Brain microvascular endothelial cell (primary cell): ENCODE measurements around the gene EEF2K.

Experiments
- DNase-seq: peaks from one replicate; pipeline ENCODE4 v3.0.0-alpha.2; 2020
- H3K27ac ChIP-seq: fragments of 250-450 bp; sonication (Bioruptor Pico); 2 replicates; pipeline ENCODE4 v1.5.1; 2020; ENCODE audit warnings: mild to moderate bottlenecking, moderate library complexity
- H3K27me3 ChIP-seq: fragments of 250-450 bp; sonication (Bioruptor Pico); replicated peaks from 2 replicates; pipeline ENCODE4 v1.5.1; 2020; ENCODE audit warnings: mild to moderate bottlenecking
- H3K36me3 ChIP-seq: fragments of 250-450 bp; sonication (Bioruptor Pico); replicated peaks from 2 replicates; pipeline ENCODE4 v1.5.1; 2020; ENCODE audit warnings: mild to moderate bottlenecking
- H3K4me3 ChIP-seq: 2 replicates; pipeline ENCODE4 v1.5.1; 2011; ENCODE audit warnings: low read depth, mild to moderate bottlenecking, control low read depth, low read length, moderate library complexity
- in situ Hi-C: cut with HindIII; loops from 2 replicates; pipeline ENCODE4 v1.10.0; 2017; ENCODE audit warnings: low sequenced_read_pairs, low pct_ligation_motif_present
- TF ChIP-seq, protein P1 (sequence below): IDR thresholded peaks from 2 replicates; pipeline ENCODE4 v1.5.1; 2011; ENCODE audit warnings: low read depth, mild to moderate bottlenecking, moderate library complexity, low read length, control low read depth, inconsistent platforms; ENCODE audit errors: missing control alignments

The EEF2K gene

GRCh38 chr16:22333457-22333994 is 127.4 kb downstream of the EEF2K start:
- Histone ChIP-seq H3K27me3 (no peaks in the 10 kb centered on the region), H3K36me3 (peaks cover 49% of the 10 kb centered on the region), H3K4me3 (no peak overlapping the region), H3K27ac (no peak overlapping the region)
- TF ChIP-seq, protein P1, sequence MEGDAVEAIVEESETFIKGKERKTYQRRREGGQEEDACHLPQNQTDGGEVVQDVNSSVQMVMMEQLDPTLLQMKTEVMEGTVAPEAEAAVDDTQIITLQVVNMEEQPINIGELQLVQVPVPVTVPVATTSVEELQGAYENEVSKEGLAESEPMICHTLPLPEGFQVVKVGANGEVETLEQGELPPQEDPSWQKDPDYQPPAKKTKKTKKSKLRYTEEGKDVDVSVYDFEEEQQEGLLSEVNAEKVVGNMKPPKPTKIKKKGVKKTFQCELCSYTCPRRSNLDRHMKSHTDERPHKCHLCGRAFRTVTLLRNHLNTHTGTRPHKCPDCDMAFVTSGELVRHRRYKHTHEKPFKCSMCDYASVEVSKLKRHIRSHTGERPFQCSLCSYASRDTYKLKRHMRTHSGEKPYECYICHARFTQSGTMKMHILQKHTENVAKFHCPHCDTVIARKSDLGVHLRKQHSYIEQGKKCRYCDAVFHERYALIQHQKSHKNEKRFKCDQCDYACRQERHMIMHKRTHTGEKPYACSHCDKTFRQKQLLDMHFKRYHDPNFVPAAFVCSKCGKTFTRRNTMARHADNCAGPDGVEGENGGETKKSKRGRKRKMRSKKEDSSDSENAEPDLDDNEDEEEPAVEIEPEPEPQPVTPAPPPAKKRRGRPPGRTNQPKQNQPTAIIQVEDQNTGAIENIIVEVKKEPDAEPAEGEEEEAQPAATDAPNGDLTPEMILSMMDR, result no peak
- no peak for DNase-seq
- in situ Hi-C loops, result no loop called here

GRCh38 chr16:22335668-22336246 is 129.7 kb downstream of the EEF2K start:
- no peak overlapping the region for H3K4me3 ChIP-seq
- no peaks in the 10 kb centered on the region for H3K27me3 ChIP-seq
- TF ChIP-seq, protein P1, result no peak
- in situ Hi-C loops, result no loop called here
- no peak overlapping the region for H3K27ac ChIP-seq
- DNase-seq, result no peak
- peaks cover 43% of the 10 kb centered on the region for H3K36me3 ChIP-seq

- DNase-seq, result no peak
- in situ Hi-C loops, result no loop called here
- H3K27me3 ChIP-seq, result no peaks in the 10 kb centered on the region
- H3K27ac ChIP-seq, result no peak overlapping the region
- no peak overlapping the region for H3K4me3 ChIP-seq
- peaks cover 38% of the 10 kb centered on the region for H3K36me3 ChIP-seq
- TF ChIP-seq, protein P1, result no peak
Observed at GRCh38 chr16:22336581-22336980, 130.5 kb downstream of the EEF2K start.

DNA sequence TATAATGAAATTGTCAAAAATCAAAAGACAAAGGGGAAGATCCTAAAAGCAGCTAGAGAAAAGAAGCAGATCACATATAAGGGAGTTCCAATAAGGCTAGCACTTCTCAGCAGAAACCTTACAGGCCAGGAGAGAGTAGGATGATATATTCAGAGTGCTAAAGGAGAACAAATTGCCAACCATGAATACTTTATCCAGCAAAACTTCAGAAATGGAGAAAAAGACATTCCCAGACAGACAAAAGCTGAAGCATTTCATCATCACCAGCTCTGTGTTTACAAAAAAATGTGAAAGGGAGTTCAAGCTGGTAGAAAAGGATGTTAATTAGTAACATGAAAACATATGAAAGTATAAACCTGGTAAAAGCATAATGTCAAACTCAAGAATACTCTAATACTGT is 131.0 kb downstream of the EEF2K start:
- in situ Hi-C loops, result no loop called here
- TF ChIP-seq, protein P1, result no peak
- Histone ChIP-seq H3K27ac (no peak overlapping the region), H3K36me3 (peaks cover 34% of the 10 kb centered on the region), H3K27me3 (no peaks in the 10 kb centered on the region), H3K4me3 (no peak overlapping the region)
- no peak for DNase-seq

DNA sequence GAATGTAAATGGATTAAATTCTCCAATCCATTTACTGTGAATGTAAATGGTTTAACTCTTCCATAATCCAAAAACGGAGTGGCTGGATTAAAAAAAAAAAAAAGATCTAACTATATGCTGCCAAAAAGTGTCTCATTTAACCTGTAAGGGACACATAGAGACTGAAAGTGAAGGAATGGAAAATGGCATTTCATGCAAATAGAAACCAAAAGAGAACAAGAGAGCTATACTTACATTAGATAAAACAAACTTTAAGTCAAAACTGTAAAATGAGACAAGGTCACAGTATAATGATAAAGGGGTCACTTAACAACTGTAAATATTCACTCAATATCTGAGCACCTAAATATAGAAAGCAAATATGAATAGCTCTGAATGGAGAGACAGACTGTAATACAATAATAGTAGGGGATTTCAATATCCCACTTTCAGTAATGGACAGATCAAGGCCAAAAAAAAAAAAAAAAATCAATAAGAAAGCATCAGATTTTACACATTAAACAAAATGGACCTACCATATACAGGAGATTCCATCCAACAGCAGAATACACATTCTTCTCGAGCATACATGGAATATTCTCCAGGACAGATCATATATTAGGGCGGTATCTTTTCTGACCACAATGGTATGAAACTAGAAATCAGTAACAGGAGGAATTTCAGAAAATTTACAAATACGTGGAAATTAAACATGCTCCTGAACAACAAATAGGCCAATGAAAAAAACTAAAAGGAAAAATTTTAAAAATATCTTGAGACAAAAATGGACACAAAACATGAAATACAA is 132.0 kb downstream of the EEF2K start:
- in situ Hi-C loops, result no loop called here
- Histone ChIP-seq H3K4me3 (no peak overlapping the region), H3K27ac (no peak overlapping the region), H3K36me3 (peaks cover 30% of the 10 kb centered on the region), H3K27me3 (no peaks in the 10 kb centered on the region)
- DNase-seq, result no peak
- TF ChIP-seq, protein P1, result no peak
